HG03064 (cell line): ENCODE measurements around the gene TBCK.
A peak's percentile ranks its signal among the peaks of the same experiment; 100 is the strongest.

Experiments used
- ATAC-seq: cut with Tn5 transposase; IDR thresholded peaks from one replicate; pipeline ENCODE4 v1.9.1; 2021; ENCODE audit warnings: low read depth; ENCODE audit not compliant: unreplicated experiment

TBCK gene

DNA sequence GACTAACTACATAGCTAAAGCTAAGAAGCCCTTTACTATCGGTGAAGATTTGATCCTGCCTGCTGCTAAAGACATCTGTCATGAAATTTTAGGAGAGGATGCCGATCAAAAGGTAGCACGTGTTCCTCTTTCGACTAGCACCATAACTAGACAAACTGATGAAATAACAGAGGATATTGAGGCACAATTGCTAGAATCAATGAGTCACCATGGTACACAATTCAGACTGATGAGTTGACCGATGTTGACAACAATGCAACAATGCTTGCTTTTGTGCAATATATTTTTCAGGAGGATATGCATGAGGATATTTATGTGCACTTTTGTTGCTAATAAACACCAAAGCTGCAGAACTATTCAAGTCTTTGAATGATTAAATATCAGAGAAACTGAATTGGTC lies 24.3 kb downstream of the TBCK start:
- no peak for ATAC-seq

DNA sequence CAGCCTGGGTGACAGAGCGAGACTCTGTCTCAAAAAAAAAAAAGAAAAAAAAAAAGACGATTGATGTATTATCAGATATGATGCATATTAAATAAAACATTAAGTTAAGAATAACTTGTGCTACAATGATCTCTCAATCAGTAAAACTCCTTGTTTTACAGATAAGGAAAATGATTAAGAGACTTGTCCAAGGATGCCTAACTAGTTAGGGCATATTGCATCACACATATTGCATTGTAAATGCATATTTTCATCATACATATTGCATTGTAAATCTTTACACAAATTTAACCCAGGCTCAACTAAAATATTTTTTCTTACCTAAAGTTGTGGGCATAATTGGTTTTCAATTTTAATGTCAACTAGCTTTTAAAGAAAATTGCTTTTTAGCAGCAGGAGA lies 26.3 kb downstream of the TBCK start:
- ATAC-seq: no peak

DNA sequence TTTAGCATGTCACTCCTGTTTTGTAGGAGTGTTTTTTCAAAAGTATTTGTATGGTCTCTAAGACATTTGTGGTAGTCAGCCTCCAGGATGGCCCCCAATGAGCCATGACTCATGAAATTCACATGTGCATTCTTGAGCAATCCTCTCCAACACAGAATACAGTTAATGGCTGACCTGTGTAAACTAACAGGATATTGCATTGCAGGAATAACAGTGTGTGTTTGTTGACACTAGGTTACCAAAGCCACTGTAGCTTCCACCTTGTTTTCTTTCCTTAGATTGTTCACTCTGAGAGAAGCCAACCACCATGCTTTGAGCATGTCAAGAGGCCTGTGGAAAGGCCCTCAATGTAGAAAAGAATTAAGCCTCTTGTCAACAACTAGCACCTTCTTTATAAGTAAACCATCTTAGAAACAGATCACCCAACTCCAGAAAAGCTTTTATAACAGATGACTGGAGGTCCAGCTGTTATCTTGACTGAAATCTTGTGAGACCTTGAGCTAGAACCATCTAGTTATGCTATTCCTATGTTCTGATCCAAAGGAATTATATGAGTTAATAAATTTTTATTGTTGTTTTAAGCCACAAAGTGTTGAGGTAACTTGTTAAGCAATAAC lies 28.5 kb downstream of the TBCK start:
- no peak for ATAC-seq

DNA sequence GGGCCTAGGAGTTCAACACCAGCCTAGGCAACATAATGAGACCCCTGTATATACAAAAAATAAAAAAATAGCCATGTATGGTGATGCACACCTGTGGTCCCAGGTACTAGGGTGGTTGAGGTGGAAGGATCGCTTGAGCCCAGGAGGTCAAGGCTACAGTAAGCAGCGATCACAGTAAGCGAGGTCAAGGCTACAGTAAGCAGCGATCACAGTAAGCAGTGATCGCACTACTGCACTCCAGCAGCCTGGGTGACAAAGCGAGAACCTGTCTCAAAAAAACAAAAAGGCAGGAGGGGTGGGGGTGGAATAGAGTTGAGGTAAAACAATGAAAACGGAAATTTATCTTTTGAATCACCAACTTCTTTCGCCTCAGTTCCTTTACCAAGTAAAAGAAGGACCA lies 29.4 kb downstream of the TBCK start:
- no peak for ATAC-seq

DNA sequence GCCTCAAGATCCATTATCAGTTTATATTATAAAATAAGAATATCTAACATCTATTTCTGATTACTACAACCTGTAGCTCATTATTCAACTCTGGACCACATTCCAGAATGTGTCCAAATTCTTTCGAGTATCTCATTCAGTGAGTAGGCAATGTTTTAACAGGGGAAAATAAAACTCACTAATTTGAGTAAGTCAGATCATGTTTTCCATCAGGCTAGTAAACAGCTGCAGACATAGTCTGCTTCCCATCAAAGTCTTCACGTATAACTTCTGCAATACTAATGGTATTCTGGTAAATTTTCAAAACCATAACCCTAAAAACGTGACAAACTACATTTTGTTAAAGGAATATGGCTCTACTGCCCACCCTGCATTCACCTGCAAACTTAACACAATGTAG lies 31.8 kb downstream of the TBCK start:
- no peak for ATAC-seq

DNA sequence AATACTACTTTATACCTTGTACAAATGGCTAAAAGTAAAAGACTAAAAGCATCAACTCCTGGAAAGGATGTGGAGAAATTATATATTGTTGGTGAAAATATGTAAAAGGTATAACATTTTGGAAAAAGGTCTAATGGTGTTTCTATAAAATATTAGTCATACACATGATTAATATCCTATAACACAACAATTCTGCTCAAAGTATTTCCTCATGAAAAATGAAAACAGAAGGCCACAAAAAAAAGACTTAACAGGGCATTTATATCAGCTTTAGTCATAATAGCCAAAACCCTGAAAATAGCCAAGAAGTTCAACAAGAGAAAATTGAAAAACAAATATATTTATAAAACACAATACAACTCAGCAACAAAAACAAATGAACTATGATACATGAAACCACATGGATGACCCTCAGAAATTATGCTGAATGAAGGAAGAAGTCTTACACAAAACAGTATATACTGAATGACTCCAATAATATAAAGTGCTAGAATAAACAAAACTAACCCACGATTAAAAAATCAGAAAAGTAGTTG lies 38.8 kb downstream of the TBCK start:
- no peak for ATAC-seq

DNA sequence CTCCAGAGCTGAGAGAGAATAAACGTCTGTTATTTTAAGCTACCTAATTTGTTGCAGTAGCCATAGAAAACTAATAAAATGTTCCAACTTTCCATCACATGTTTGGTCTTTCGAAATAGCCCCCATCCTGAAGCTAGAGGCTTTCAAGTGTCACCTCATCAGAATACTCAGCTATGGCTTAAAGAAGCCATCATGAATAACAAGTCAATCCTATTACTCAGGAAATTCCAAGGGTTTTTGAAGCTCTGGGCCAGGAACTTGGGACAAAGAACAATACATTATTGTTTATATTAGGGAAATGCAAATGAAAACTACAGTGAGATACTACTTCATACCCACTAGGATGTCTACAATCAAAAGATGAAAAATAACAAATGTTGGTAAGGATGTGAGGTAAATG lies 42.2 kb downstream of the TBCK start:
- ATAC-seq: no peak

DNA sequence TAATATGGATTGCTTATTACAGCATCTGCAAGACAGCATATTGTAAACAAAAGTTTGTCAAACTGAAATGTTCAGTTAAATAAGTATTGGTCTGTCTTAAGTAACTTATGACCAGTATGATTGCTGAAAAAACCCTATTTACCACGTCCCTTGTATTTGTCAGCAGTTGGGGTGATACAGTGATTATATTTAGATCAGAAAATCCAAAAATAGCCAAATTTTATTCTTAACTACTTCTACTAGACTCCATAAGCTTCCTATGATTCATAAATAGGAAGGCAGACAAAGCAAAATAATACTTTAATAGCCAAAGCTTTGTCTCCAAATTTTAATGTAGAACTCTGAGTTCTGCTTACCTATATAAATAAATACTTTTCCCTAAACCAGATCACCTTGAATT lies 45.3 kb downstream of the TBCK start:
- ATAC-seq: no peak

DNA sequence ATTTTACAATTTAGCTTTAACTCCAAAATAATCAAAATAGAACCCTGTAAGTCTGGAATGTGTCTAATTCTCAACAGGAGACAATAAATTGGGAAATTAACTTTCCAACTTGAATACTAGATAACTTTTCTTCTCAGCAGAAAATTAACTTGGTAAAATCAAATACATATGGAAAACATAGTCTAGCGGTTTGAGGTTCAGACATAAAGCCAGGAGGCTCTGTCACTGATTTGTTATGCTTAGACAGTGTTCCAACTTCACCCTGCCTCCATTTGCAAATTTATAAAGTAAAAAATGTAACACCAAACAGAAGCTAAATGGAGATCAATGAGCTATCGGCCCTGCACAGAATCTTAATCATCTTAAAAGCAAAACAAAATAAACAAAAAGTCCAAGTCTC lies 46.3 kb downstream of the TBCK start:
- ATAC-seq: no peak

DNA sequence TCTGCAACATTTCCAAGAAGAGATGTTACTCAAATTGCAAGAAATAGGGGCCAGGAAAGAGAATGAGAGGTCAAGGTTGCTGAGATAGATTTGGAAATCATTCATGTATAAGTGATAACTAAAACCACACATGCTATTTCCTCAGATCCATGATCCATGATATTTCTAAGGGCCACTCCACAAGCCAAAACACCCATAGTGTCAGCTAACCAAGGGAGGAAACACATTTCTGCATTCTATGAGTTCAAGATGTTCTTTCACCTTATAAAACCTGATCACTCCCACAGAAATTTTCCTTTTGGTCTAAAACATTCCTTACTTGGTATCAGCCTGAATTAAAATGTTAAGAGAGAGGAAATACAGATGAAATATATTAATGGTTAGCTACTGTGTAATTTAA lies 47.2 kb downstream of the TBCK start:
- no peak for ATAC-seq

DNA sequence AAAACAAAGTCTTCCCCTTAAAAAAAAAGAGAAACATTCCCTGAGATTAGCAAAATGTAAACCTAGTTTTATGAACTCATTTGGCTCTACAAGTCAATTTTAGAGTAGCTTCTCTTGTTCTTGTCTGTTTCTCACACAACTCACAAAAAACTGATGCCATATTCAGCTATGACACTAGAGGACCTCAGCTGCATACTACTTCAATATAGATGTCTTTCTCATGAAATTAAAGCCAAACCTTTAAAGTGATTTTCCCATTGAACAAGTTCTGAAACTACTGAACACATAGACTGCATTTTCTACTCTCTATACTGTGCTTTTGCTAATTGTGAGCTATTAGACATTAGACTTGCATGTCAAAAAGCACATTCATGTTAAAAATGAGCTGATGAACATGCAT lies 49.8 kb downstream of the TBCK start:
- peak; percentile 52 for ATAC-seq

DNA sequence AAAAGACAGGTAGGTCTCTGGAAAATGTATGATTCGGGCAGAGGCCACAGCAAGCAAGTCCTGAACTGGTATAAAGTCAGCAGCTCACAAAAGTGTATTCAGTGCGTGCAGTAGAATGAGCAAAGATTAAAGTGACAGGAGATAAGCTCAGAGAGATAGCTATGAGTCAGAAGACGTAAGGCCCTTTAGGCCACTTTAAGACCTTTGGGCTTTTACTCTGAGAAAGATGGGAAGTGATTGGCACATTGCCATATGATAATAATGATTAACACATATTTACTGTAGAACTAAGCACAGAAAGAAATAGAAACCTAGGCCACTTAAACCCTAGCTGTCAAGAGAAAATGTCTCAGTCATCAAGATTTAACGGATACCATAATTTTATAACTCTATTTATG lies 51.7 kb downstream of the TBCK start:
- no peak for ATAC-seq

DNA sequence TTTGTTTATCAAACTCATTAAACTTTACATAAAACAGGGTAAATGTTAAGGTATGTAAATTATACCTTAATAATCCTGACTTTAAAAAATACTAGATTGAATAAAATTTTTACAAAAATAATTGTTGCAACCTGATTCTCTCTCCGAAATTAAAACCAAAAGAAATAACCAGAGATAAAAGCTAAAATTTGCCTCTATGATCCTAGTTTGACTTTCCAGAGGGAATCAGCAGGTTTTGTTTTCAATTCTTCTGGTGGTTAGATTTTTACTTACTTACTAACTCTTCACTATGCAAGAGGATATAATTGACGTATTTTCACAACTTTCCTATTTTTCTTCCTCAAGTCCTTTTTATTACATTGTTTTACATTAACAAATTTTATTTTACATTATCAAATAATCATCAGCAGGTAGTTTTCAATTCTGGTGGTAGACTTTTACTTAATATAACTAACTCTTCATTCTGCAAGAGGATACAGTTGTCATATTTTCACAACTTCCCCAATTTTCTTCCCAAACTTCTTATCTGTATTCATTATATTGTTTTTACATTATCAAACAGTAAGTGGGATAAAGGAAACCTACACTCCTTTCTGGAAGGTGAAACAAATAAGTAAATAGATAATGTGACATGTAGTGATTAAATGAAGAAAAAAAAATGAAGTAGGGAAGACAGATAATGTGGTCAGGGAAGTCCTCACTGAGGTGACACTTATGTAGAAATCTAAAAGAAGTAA lies 52.2 kb downstream of the TBCK start:
- no peak for ATAC-seq

DNA sequence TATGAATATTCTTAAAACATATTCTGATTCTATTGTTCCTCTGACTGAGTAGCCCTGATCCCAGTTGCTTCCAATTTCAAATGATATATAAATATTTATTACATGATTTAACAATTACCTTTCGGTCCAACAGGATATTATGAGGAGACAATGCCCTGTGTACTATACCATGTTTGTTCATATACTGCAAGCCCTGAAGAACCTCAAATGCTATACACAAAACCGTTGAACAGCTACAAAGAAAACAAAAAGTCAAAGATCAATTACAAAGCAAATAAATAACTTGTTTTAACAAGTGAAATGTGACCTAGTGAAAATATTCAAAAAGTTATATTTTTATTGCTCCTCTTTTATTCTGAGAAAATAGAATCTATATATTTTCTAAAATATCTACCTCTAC lies 54.0 kb downstream of the TBCK start:
- no peak for ATAC-seq

DNA sequence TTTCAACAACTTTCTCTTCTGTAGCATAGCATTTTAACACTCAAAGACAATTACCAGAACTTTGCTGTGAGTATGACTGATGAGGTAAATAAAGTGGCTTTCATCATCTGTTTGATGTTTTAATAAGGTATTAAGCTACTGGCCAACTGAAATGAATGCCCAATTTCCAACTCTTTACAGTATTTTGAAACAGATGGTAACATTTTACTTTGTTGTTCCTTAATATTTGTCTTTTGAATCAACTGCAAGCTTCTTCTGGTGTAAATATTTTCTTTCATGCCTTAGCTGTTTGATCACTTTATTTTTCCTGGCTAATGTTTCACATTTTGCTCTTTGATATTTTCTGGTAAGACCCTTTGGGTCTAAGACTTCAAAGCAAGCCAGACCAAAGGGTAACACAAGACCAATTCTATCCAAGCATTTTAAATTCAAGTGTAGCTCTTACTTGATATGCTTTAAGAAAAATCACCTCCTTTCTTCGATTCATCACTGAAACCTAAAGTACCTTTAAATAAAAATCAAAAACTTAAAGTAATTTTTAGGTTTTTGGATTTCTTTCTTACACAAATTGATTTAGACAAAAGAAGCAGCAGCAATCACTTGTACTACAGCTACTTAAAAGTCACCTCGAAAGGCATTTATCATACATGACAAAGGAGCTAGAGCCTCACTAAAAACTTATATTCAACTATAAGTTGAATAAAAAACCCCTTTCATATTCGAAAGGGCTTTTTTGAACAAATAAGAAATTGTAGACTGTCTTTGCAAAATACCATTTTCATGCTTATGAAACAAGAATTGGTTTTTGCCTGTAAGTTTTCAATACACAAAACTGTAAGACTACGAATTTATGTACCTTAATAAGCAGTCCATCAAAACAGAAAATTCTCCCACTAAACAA lies 57.6 kb downstream of the TBCK start:
- ATAC-seq: no peak

DNA sequence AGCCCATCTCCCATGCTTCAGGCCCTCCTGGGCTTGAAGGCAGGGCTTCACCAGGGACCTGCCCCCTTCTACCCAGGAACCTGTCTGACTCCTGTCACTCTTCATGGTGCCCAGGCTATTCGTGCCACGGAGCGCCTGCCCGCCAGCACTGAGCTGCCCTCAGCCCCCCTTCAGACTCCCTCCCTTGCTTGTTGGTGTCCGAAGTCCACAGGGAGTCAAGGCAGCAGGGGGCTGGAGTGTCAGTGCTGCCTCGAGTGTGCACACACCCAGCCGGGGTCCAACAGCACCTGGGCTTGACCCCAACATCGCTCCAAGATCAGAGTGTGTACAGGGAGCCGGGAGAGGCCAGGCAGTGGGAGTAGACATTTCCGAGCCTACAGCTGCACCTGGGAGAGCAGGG lies 59.8 kb downstream of the TBCK start:
- no peak for ATAC-seq

DNA sequence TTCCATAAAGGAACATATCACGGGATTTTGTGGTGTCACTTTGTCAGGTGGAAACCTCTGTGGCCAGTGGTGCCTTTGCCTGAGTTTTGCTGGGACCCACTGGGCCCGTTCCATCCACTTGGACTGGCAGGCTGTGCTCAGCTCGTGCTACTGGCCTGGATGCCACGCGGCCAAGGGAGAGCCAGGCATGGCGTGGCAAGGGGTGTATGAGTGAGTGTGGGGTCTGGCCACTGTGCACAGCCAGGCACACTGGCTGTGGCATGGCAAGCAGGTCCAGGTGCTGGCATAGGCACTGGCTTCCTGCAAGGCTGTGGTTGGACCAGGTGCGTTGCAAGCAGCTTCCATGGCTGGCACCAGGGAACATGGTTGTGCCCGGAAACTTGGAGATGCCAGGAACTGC lies 60.8 kb downstream of the TBCK start:
- ATAC-seq: no peak

DNA sequence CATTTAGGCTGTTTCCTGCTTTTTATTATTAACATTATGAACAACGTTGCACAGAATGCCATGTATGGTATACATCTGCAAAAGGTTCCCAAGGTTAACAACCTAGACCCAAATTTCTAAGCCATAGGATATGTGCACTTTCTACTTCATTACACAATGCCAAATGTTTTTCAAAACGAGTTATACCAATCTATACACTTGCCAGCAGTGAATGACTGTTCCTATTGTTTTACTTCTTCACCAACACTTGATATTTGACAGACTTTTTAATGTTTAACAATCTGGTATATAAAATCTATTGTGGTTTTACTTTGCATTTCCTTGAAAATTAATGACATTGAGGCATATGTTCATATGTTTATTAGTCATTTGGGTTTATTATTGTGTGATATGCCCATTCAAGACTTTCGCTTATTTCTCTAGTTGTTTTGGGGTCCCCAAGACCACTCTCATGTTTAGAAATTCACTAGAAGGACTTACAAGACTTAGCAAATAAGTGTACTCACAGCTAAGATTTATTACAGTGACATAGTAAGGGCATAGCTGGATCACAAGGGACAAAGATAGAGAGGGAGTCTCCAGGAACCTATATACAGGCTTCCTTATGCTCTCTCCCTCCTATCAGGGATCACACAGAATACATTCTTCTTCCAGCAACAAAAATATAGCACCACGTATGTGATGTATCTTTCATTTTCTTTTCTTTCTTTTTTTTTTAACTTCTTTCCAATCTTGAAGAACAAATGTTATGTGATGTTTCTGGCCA lies 62.5 kb downstream of the TBCK start:
- ATAC-seq: no peak

DNA sequence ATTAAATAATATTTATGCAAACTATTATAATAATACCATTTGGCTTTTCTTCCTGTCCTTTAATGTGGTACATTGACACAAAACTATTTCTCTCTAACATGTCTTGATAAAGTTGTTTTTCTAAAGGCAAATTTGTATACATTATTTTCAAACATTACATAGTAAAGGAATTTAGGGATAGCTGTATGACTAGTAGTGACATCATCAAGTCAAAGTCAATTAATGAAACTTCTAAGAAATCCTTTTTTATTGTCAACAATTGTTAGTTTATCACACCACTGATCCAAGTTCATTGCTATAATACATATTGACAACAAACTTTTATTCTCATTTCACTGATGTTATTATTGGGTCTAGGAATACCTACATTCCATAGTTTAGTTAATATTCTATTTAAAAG lies 68.4 kb downstream of the TBCK start:
- ATAC-seq: no peak

DNA sequence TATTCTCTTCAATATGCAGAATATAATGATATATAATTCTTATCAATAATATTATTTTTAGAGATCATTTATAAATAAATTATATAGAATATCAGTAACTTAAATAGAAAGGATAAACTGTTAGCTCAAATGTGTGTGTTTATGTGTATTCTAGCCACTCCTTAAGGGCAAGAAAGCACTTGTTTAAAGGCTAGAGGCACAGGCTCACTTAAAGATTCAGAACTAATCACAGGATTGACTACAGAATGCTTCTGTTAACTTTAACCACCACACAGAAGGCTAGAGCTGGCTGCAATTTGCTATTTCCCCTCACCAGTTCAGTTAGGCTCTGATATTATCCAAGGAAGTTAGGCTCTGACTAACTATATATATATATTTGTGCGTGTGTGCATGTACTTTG lies 69.6 kb downstream of the TBCK start:
- ATAC-seq: no peak

DNA sequence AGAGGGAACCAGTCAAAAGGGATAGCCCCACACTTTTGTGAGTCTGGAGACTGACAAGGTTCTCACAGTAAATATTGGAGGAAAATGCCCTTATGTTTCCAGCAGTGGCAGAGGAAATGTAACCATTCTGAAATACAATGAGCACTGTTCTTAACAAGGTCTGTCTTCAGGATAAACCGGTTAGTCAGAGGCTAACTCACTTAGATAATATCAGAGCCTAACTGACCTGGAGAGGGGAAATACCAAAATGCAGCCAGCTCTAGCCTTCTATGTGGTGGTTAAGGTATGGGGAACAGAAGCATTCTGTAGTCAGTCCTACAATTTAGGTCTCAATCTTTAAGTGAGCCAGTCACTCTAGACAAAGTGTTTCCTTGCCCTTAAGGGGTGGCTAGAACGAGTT lies 70.8 kb downstream of the TBCK start:
- no peak for ATAC-seq
